GM21786 (cell line): Measurements from ENCODE around the gene ANKRD44.
A peak's percentile ranks its signal among the peaks of the same experiment; 100 is the strongest.

Source experiments
- ATAC-seq: cut with Tn5 transposase; IDR thresholded peaks from one replicate; pipeline ENCODE4 v1.9.1; 2021; ENCODE audit not compliant: unreplicated experiment

The ANKRD44 gene

DNA sequence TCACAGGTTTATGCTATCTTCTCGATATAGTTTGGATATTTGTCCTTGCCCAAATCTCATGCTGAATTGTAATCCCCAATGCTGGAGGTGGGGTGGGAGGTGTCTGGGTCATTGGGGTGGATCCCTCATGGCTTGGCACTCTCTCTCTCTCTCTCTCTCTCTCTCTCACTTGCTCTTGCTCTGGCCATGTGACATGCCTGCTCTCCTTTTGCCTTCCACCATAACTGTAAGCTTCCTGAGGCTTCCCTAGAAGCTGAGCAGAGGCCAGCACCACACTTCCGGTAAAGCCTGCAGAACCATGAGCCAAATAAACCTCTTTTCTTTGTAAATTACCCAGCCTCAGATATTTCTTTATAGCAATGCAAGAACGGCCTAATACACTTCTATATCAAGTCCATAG lies 342.8 kb downstream of the ANKRD44 start:
- ATAC-seq = no peak

DNA sequence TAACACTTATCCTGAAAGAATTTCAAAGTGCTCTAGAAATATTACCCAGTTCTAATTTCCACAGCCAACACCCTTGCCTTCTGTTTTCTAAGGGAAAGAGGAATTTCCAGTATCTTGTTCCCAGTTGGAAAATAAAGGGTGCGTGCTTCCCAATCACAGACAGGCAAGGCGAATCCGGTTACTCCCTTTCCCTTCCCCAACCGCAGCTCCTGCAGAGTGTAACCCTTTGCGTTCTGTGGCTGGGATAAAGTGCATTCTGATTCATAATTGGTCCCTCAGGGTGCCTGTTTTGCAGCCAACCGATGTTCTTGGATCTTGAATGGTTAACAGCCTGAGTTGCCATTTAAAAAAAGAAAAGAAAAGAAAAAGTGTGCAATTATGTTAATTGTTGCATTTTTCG lies 343.5 kb downstream of the ANKRD44 start:
- ATAC-seq = no peak

DNA sequence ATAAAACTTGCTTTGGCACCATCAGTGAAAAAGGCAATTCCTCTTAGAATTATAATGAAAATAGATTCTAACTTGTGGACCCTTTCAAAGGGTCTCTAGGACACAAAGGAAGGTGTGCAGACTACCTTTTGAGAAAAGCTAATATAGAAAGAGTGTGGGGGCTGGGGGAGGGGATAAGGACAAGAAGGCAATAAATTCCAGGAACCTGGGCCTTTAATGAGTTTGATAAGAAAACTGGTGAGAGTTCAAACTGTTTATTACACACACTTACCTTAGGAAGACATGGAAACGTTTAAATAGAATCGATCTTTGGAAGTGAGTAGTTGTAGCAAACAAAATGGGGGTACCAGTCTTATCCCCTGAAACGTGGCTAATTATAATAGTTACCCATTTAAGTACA lies 344.5 kb downstream of the ANKRD44 start:
- no peak for ATAC-seq

DNA sequence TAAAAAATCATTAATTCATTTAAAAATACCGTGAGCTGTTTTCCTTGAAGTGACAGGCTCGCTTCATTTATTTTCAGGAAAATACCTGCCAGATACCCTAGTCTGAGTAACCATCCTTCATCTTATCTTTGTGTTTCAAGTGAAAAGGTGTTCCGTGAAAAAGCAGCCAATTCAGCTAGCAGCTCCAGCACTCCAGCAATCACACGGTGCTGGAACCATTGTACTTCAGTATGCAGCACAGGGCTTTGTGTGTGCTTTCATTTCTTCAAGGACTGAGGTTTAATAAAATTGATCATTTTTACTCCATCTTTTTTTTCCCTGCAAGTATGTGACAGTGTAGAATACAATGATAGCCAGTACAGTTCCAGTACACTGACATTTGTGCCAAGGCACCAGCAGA lies 344.9 kb downstream of the ANKRD44 start:
- ATAC-seq = no peak

DNA sequence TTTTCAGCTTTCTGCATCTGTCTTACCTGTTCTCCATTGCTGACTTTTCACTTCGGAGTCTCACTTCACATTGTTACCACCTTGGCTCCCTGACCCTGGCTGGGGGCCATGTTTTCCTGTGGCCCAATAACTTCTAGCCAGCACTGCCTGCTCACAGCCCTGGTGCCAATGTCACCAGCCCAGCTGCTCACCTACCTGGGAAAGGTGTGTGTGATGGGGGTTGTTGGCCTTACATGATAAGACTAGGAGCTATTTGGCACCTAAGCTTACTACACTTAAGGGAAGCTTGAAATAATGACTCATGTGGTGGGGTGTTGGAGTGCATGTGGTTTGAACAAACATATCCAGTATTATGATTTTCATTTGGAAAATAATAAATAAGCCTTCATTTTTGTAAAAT lies 346.6 kb downstream of the ANKRD44 start:
- ATAC-seq = no peak

DNA sequence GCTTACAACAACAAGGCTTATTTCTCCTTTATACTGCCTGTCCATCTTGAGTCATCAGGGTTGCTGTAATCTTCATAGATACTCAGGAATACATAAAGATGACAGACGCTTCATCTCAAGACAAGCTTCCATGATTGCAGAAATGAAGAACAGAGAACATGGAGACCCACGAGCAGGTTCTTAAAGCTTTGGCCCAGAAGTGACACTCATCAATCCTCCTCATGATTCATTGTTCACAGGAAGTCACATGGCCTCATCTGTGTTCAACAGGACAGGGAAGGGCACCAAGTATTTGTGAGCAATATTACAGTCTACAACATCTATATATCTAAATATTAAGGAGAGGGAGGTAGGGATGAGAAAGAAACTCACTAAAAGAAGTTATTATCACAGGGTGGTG lies 347.5 kb downstream of the ANKRD44 start:
- no peak for ATAC-seq

DNA sequence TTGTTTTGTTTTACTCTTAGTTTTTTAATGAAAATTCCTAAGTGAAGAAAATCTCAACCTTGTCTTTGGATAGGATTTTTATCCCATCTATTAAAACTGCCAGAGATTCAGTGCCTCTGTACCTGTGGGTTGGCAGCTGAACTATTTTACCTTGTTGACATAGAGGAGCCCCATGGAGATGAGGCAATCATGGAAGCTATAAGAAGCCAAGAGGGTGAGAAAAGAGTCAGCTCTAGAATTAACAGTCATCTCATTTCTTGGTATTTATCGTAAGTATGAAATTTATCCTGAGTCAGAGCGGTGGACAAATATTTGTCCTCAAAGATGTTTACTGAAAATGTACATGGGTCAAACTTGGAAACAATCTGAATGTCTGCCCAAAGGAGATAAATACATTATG lies 348.3 kb downstream of the ANKRD44 start:
- no peak for ATAC-seq

DNA sequence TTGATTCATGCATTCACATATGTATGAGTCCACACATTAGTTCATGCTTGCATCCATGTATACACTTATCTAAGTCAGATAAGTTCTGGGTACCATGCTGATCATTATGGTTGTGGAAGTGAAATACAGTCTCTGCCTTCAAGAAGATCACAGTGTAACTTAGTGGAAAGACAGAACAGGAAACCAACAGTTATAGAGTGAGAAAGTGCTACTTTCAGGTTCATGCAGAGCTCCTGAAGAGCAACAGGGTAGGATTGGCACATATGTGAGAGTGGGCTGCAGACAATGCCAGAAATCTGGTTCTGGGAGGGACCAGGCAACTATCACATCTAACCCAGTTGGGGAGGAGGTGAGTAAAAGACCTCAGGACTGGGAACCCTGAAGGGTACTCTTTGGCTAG lies 348.7 kb downstream of the ANKRD44 start:
- ATAC-seq = peak; percentile 99

DNA sequence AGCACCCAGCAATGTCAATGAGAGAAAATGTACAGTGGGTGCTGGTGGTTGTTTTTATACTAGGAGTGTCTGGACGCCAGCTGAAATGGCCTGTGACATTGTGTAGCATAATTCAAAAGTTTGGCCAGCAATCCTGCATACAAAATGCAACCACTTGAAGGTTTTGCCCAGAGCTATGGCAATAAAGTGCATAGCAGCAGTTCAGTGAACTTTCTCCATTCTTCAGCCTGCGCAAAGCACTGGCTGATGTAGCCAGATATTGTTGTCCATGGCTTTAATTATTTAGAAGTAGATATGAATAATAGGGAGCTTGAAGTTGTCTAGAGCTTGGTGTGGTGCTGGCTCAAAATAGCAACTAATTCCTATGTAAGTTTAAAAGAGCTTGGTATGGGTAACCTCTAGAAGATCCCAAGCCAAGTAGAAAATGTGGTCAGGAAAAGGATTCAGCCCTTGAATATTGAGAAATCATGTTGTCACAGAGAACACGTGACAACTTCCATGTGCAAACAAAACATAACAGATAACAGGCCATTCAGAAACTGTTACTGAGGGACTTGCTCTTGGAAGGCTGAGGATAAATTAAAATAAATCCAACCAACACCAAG lies 350.7 kb downstream of the ANKRD44 start:
- no peak for ATAC-seq

DNA sequence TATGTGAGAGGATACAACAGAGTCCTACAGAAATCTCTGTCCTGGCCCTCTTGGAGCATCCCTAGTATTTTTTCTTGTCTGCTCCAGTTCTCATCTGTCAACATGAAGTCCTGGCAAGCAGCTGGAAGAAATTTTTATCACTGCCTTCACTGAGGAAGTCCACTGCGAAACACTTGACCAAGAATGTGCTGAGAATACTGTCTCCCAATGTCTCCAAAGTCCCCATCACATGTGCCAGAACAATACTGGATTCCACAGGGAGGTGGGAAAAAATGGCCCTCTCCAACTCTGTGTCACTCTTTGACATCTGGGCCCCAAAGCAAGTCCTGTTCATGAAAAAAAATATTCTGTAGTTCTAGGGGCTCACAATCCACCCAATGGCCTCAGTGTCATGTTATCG lies 351.3 kb downstream of the ANKRD44 start:
- no peak for ATAC-seq

DNA sequence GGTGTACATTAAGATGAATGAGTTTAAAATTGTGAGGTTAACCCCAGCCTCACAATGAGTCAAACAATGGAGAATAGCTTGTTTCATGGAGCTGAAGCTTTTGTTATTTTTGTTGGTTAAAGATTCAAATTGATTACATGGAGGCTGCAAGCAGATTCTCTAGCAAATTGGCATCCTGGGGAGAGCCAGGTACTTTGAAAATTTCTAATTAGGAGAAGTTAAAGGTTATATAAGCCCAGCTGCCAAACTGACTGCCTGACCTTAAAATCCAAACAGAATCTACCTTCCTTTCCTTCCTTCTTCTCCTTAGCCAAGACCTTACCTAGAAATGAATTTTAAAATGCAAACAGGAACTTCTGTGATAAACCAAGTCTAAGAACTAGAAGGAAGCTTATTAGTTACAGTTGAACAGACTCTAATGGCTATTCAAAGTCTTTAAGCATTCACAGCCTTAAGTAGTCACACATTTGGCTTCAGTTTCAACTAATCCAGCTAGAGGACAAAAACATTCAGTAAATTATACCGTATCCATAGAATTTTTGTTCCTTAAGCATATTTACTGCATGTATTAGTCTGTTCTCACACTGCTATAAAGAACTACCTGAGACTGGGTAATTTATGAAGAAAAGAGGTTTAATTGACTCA lies 352.6 kb downstream of the ANKRD44 start:
- no peak for ATAC-seq

DNA sequence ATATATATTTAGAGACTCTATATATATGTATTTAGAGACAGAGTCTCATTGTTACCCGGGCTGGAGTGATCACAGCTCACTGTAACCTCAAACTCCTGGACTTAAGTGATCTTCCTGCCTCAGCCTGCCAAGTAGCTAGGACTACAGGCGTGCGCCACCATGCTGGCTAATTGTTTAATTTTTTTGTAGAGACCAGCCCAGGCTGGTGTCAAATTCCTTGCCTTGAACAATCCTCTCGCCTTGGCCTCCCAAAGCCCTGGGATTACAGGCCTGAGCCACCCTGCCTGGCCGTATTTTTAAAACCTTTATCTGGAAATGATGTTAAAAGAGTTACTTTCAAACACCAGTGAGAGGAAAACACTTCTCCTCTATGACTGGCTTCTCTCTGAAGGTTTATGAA lies 353.1 kb downstream of the ANKRD44 start:
- no peak for ATAC-seq

DNA sequence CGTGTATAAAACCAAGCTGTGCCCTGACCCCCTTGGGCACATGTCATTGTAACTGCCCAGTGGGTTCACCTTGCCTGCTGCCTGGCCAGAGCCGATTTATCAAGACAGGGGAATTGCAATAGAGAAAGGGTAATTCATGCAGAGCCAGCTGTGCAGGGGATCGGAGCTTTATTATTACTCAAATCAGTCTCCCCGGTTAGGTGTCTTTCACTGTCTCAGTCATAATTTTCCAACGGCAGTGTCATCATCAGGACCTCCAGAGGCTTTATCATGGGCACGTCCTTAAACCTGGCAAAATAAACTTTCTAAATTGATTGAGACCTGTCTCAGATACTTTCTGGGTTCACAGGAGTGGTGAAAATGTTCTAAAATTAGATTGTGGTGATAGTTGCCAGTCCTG lies 354.5 kb downstream of the ANKRD44 start:
- ATAC-seq = no peak

DNA sequence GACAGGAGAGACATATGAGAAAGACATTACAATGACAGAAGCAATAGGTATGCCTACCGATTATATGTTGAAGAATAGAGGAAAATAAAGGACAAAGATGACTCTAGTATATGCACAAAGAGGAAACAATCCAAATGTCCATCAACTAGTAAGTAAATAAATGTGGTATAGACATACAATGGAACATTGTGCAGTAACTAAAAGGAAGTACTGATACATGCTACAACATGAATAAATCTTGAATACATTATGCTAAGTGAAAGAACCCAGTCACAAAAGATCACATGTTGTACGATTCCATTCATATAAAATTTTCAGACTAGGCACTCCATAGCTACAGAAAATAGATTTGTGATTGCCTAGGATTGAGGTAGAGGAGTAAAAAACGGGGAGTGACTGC lies 355.5 kb downstream of the ANKRD44 start:
- no peak for ATAC-seq

DNA sequence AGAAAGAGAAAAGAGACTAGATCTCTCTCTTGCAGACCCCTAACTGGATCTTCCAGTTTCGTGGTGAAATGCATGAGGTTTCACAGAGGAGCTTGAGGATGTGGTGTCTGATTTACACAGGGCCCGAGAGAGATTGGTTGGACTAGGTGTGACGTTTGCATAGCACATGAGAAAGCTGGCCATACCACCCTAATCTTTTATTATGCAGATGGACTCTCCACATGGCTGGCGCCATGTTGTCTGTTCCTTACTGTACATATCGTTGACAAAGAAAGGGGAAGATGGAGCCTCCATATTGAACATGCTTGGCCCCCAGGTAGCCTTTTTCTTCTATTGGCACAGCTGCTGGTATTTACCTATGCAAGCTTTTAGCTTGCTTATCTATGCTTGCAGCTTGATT lies 356.6 kb downstream of the ANKRD44 start:
- no peak for ATAC-seq

DNA sequence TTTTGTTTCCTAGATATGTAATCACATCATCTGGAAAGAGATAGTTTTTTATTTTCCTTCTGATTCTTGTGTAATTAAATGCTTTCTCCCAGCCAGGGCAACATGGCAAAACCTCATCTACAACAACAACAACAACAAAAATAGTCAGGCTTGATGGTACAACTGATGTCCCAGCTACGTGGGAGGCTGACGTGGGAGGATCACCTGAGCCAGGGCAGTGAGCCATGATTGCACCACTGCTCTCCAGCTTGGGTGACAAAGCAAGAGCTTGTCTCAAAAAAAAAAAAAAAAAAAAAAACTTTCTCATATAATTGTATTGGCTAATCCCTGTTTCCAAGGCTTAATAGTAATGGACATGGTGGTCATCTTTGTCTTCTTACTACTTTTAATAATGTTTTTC lies 357.6 kb downstream of the ANKRD44 start:
- ATAC-seq = no peak

DNA sequence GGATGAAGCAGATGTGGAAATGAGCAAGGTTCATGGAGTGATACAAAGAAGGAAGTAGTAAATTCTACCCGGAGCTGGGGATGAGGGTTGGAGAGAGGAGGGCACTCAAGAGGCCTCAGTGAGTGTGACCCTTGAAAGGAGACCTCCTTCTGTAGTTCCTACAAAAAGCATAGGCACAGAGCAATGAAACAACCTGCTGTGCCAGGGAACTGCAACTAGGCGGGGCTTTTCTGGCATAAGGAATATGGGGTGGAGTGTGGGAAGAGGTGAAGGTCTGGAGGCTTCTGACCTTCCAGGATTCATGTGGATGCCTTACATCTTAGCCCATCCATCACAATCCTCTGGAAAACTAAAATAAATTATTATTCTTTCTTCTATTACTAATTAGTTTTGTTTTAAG lies 358.6 kb downstream of the ANKRD44 start:
- ATAC-seq = no peak

DNA sequence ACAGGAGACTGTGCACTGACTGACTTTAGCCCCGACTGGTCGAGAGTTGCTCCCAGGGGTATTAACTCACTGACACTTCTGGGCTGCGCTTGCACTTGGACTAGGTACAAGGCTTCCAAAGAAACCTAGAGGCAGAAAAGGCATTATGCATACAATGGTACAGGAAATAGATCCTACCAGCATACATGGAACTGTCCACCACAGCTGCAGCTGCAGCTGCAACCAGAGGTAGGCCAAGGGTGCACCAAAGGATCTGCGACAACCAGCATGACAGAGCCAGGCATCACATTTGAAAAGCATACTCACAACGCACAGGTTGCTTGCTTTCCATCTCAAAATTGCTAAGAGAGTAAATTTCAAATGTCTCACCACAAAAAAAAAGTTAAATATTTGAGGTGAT lies 361.5 kb downstream of the ANKRD44 start:
- ATAC-seq = no peak

DNA sequence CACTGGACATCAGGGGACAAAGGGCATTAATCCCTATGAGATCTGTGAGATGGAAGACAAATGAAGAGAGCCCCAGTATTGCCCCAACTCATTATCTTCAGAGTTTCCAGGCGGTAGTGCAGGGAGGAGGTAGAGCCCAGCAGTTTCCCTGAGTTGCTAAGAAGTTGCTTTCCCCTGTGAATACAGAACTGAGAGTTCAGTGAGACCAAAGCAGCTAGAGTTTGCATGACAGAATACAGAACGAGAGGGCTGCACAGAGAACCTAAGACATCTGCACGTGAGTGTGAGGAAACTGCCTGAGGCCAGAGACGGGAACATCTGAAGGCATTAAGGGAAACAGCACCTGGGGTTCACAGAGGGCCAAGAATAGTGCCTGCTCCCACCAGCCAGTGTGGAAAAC lies 366.0 kb downstream of the ANKRD44 start:
- peak; percentile 97 for ATAC-seq

DNA sequence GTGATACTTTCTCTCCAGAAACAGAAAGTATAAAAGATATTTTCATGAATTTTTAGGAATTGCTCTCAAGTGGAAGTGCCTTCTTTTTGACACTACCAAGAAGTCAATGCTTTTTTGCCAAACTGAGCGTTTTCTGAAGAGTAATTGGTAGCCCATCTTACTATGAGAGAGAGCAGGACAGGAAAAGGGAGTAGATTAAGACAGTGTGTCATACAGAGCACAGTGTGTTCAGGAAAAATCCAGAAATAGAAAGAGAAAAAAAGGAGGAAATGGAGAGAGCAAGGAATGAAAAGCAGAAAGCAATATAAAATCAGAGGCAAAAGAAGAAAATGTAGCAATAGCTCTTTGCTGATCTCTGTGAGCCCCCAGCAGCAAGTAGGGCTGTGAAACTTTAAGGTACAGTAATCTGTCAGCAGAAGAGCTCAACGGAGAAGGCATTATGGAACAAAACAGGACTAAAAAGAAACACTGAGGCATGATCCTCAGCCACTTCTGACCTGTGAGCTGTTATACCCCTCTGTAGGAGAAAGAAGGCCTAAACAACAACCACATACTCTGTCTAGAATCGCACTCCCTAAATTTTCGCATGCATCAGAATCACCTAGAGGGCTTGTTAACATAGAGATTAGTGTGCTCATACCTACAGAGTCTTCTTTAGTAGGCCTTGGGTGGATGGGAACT lies 369.0 kb downstream of the ANKRD44 start:
- ATAC-seq = no peak

DNA sequence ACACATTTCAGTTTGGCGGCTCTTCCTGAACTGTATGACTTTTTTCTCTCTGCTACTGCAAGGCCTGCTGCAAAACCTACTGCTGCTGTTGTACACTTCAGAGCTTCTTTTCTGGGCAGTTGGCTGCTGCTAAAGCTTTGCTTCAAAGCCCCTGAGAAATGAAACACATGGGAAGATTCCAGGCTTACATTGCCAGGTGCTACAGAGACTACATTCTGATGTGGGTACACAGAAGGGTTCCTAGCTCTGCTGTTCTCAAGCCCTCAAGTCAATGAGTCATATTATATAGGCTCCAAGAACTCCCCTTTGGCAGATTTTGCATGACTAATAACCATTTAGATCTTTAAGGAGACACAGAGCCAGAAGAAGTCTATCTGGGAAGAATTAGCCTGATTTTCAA lies 371.2 kb downstream of the ANKRD44 start:
- no peak for ATAC-seq
